ENCODE results near the gene AMBRA1. TPM values are rescaled to one million over a fixed set of nuclear protein-coding genes. Genes with fewer than 3 reads are reported as not detected.
A peak's percentile ranks its signal among the peaks of the same experiment; 100 is the strongest.

Gene AMBRA1
- total and polyA plus RNA-seq, 8 donors: 6.8 to 18.7 (median 11.1) TPM

DNA sequence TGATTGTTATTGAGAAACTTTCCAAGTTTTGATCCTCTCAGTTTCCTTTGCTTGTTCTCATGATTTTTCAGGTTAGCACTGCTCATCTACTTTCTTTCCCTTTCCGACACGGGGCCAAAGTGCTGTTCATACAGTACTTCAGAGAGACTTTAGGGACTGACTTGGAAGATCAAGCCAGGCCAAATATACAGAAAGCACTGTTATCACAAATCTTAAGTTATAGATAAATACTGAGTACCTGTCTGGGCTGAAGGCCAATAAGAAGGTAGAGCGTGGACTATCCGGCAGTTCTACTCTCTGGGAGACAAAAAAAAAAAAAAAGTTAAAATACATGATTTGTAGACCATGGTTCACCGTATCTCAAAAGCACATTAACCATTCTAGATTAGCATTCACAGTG, 46.2 kb downstream of the AMBRA1 start:
- no peaks in the 10 kb centered on the region for H3K9me3 ChIP-seq
- peaks cover 0 to 28% (median 0%) of the 10 kb centered on the region in 3 donors for H3K36me3 ChIP-seq
- ATAC-seq: peak in 2 of 4 donors; percentile 42 to 54
- 34 to 43% methylated on average over 5 of the region's 5 CpGs for WGBS, 2 donors
- FAIRE-seq: no peak
- TF ChIP-seq CTCF (IDR thresholded peaks at IDR 0.05): no peak
- H3K4me1 ChIP-seq: peaks cover 0 to 5% (median 0%) of the 10 kb centered on the region in 3 donors
- no peaks in the 10 kb centered on the region for H3K27me3 ChIP-seq
- intact Hi-C loops (cut with DNase I): no loop called here
- no peak for DNase-seq
- no peak overlapping the region for H3K4me3 ChIP-seq
- no peak overlapping the region for H3K27ac ChIP-seq

DNA sequence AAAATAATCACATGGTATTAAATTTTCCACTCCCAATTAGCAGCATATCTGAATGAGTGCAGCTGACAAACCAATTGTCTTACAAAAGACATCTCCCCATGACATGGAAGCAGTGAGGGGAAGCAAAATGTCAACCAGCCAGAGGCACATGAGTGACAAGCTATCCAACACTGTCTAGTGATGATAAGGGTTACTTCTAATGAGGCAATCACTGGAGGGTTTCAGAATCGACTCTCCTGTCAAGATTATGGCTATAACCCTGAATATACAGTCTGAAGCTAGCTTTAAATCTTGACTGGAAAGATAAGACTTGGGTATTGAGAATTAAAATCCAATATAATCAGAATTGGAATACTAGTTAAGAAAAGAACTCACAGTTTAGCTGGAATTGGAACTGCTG, 50.3 kb downstream of the AMBRA1 start:
- WGBS, 2 donors: 48 to 50% methylated on average over 1 of the region's 1 CpG
- H3K27ac ChIP-seq: no peak overlapping the region
- no peak for FAIRE-seq
- H3K36me3 ChIP-seq: peaks cover 0 to 28% (median 0%) of the 10 kb centered on the region in 3 donors
- H3K27me3 ChIP-seq: no peaks in the 10 kb centered on the region
- H3K4me3 ChIP-seq: no peak overlapping the region
- intact Hi-C loops (cut with DNase I): no loop called here
- H3K9me3 ChIP-seq: no peaks in the 10 kb centered on the region
- no peak for TF ChIP-seq CTCF (IDR thresholded peaks at IDR 0.05)
- H3K4me1 ChIP-seq: peaks cover 0 to 16% (median 4%) of the 10 kb centered on the region in 3 donors
- ATAC-seq: no peak
- no peak for DNase-seq

DNA sequence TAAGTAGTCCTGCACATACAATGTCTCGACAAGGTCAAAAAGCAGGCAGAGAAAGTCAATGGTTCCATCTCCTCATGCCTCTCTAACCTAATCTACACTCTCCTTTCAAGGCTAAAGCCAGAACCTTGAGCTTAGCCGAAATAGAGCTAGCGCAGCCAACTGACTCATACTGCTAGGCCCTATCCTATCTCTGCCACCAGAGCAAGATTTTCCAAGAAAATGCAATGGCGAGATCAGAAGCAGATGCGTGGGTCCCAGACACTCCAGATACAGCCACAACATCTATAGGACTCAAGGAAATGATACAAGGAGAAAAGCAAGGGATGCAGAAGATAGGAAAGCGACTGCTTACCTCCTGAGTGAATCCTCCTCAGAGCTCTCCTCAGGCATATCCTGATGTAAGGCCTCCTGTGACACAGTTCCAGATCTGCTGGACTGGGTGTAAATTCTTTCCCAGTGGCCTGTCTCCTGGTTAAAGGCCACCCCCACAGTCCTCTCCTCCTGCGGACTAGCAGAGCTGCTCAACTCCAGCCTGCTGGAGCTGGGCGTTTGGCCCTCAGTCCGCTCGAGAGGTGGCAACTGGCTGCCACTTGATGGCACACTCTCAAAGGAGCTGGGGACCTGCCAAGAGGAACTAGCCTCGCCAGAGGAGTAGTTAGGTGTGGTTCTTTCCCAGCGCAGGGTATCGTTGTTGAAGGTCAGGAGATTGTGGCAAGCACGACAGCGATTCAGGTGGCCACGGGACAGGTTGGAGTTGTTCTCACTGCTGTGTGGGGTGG, 52.0 kb downstream of the AMBRA1 start:
- FAIRE-seq (no peak), ATAC-seq (peak; percentile 90 to 96 (median 96)), DNase-seq (peak; percentile 83 to 92 (median 90))
- H3K9me3 ChIP-seq: no peaks in the 10 kb centered on the region
- H3K4me3 ChIP-seq: no peak overlapping the region
- H3K27me3 ChIP-seq: no peaks in the 10 kb centered on the region
- peak overlapping the region in 3 of 4 donors; percentile 14 to 70 (median 59) for H3K27ac ChIP-seq
- intact Hi-C loops (cut with DNase I): no loop called here
- WGBS, 2 donors: 33% methylated on average over 16 of the region's 16 CpGs
- peaks cover 0 to 28% (median 0%) of the 10 kb centered on the region in 3 donors for H3K36me3 ChIP-seq
- TF ChIP-seq CTCF (IDR thresholded peaks at IDR 0.05): peak in 1 of 4 donors; percentile 8
- peaks cover 0 to 12% (median 4%) of the 10 kb centered on the region in 3 donors for H3K4me1 ChIP-seq

- DNase-seq (no peak), FAIRE-seq (no peak), ATAC-seq (no peak)
- Histone ChIP-seq H3K27me3 (no peaks in the 10 kb centered on the region), H3K4me1 (peaks cover 0 to 12% (median 4%) of the 10 kb centered on the region in 3 donors), H3K36me3 (peaks cover 0 to 23% (median 0%) of the 10 kb centered on the region in 3 donors), H3K27ac (no peak overlapping the region), H3K4me3 (no peak overlapping the region), H3K9me3 (no peaks in the 10 kb centered on the region)
- intact Hi-C loops (cut with DNase I): no loop called here
- TF ChIP-seq CTCF (IDR thresholded peaks at IDR 0.05): no peak
- WGBS, 2 donors: 95 to 96% methylated on average over 4 of the region's 4 CpGs
Measured at GRCh38 chr11:46540807-46541206, 53.0 kb downstream of the AMBRA1 start.

Data from pancreas (tissue), 10 donors.